Measurements from ENCODE around the gene CASZ1. TPM values are rescaled to one million over a fixed set of nuclear protein-coding genes. Genes with fewer than 3 reads are reported as not detected.

Gene CASZ1
- total RNA-seq, 4 donors from 2014 or later, result 39.1 to 215 (median 115) TPM

- in situ Hi-C loops (cut with MboI; ENCODE audit: low pct_ligation_motif_present in 1 of 4, low pct_unique_long_range_greater_than_20kb in 1 of 4, low sequenced_read_pairs in 3 of 4) (no loop called here), intact Hi-C loops (cut with DNase I; ENCODE audit: low total_unique reads) (no loop called here)
- H3K4me1 ChIP-seq, result no peaks in the 10 kb centered on the region
- no peaks in the 10 kb centered on the region for H3K9me3 ChIP-seq
- no peak overlapping the region for H3K27ac ChIP-seq
- no peak for DNase-seq
- TF ChIP-seq POLR2A (IDR thresholded peaks at IDR 0.05), result no peak
- no peak for TF ChIP-seq POLR2AphosphoS5 (IDR thresholded peaks at IDR 0.05)
- no peak for TF ChIP-seq EP300 (IDR thresholded peaks at IDR 0.05; ENCODE audit: low read depth)
- no peak for TF ChIP-seq CTCF (IDR thresholded peaks at IDR 0.05)
- 97% methylated on average over 10 of the region's 10 CpGs; no CpG with 5 or more reads in 1 of the 2 donors for WGBS, 2 donors (ENCODE audit: low coverage in 1 of 2)
- no peaks in the 10 kb centered on the region for H3K36me3 ChIP-seq
- no peak overlapping the region for H3K4me3 ChIP-seq
- no peaks in the 10 kb centered on the region for H3K27me3 ChIP-seq
These were observed 183.1 kb downstream of the CASZ1 start for GRCh38 chr1:10613340-10613739.

- intact Hi-C loops (cut with DNase I; ENCODE audit: low total_unique reads) (no loop called here), in situ Hi-C loops (cut with MboI; ENCODE audit: low pct_ligation_motif_present in 1 of 4, low pct_unique_long_range_greater_than_20kb in 1 of 4, low sequenced_read_pairs in 3 of 4) (no loop called here)
- H3K36me3 ChIP-seq, result no peaks in the 10 kb centered on the region
- no peaks in the 10 kb centered on the region for H3K9me3 ChIP-seq
- no peaks in the 10 kb centered on the region for H3K4me1 ChIP-seq
- H3K27ac ChIP-seq, result no peak overlapping the region
- no peak for DNase-seq
- TF ChIP-seq CTCF (IDR thresholded peaks at IDR 0.05), result no peak
- TF ChIP-seq POLR2A (IDR thresholded peaks at IDR 0.05), result no peak
- no peak for TF ChIP-seq POLR2AphosphoS5 (IDR thresholded peaks at IDR 0.05)
- TF ChIP-seq EP300 (IDR thresholded peaks at IDR 0.05; ENCODE audit: low read depth), result no peak
- WGBS, 2 donors (ENCODE audit: low coverage in 1 of 2), result 86 to 100% methylated on average over 2 to 12 of the region's 12 CpGs
- no peak overlapping the region for H3K4me3 ChIP-seq
- H3K27me3 ChIP-seq, result no peaks in the 10 kb centered on the region
These were observed 183.8 kb downstream of the CASZ1 start for GRCh38 chr1:10612436-10613160.

- TF ChIP-seq POLR2A (IDR thresholded peaks at IDR 0.05) (no peak), EP300 (IDR thresholded peaks at IDR 0.05; ENCODE audit: low read depth) (no peak), POLR2AphosphoS5 (IDR thresholded peaks at IDR 0.05) (no peak), CTCF (IDR thresholded peaks at IDR 0.05) (no peak)
- no peak overlapping the region for H3K4me3 ChIP-seq
- in situ Hi-C loops (cut with MboI; ENCODE audit: low pct_ligation_motif_present in 1 of 4, low pct_unique_long_range_greater_than_20kb in 1 of 4, low sequenced_read_pairs in 3 of 4) (no loop called here), intact Hi-C loops (cut with DNase I; ENCODE audit: low total_unique reads) (no loop called here)
- no peak for DNase-seq
- no peaks in the 10 kb centered on the region for H3K9me3 ChIP-seq
- no peaks in the 10 kb centered on the region for H3K27me3 ChIP-seq
- H3K36me3 ChIP-seq, result no peaks in the 10 kb centered on the region
- no peaks in the 10 kb centered on the region for H3K4me1 ChIP-seq
- WGBS, 2 donors (ENCODE audit: low coverage in 1 of 2), result 88 to 91% methylated on average over 4 to 6 of the region's 6 CpGs
- no peak overlapping the region for H3K27ac ChIP-seq
These were observed 185.4 kb downstream of the CASZ1 start for GRCh38 chr1:10610901-10611600.

DNA sequence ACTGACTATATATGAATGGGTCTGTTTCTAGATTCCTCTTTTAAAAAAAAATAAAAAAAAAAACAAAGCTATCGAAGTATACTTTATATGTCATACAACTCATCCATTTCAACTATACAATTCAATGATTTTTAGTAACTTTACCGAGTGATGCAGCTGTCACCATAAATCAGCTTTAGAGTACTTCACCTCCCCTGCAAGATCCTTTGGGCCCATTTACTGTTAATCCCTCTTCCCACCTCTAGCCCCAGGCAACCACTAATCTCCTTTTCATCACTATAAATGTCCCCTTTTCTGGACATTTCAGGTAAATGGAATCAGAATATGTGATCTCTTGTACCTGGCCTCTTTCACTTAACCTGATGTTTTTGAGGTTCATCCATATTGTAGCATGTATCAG lies 187.8 kb downstream of the CASZ1 start:
- H3K4me1 ChIP-seq, result no peaks in the 10 kb centered on the region
- intact Hi-C loops (cut with DNase I; ENCODE audit: low total_unique reads) (no loop called here), in situ Hi-C loops (cut with MboI; ENCODE audit: low pct_ligation_motif_present in 1 of 4, low pct_unique_long_range_greater_than_20kb in 1 of 4, low sequenced_read_pairs in 3 of 4) (no loop called here)
- WGBS, 2 donors (ENCODE audit: low coverage in 1 of 2), result 93 to 97% methylated on average over 2 of the region's 2 CpGs
- no peak overlapping the region for H3K27ac ChIP-seq
- H3K4me3 ChIP-seq, result no peak overlapping the region
- H3K27me3 ChIP-seq, result no peaks in the 10 kb centered on the region
- TF ChIP-seq POLR2A (IDR thresholded peaks at IDR 0.05), result no peak
- TF ChIP-seq POLR2AphosphoS5 (IDR thresholded peaks at IDR 0.05), result no peak
- no peak for TF ChIP-seq EP300 (IDR thresholded peaks at IDR 0.05; ENCODE audit: low read depth)
- TF ChIP-seq CTCF (IDR thresholded peaks at IDR 0.05), result no peak
- no peak for DNase-seq
- no peaks in the 10 kb centered on the region for H3K36me3 ChIP-seq
- no peaks in the 10 kb centered on the region for H3K9me3 ChIP-seq
